Suppressor macrophage treated with lipopolysaccharide for 1 hour (primary cell): Measurements from ENCODE around the gene BFSP1.

ENCODE experiments used
- DNase-seq, 3 donors: peaks; one replicate each; pipeline ENCODE4 v3.0.0-alpha.2; 2020 to 2022

The BFSP1 gene

GRCh38 chr20:17495826-17496225 lies 35.4 kb downstream of the BFSP1 start:
- no peak for DNase-seq

DNA sequence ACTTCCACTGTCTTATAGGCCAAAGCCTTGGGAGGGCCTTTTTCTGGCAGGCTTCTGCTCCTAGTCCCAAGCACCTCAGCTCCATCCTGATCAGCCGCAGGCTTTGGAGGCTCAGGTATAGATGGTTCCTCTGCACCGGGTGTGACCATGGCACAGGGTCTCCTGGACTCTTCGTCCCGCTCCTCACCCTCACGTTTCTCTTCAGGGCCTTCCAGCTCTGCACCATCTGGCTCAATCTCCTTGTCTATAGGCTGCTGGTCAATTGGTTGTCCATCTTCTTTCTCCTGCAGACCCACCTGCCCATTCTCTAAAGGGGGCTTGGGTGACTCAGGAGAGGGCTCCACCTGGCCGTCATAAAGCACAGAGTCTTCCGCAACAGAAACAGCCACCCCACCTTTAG lies 37.0 kb downstream of the BFSP1 start:
- DNase-seq = no peak

GRCh38 chr20:17493173-17493572 lies 38.0 kb downstream of the BFSP1 start:
- DNase-seq = no peak

GRCh38 chr20:17491488-17491887 lies 39.7 kb downstream of the BFSP1 start:
- DNase-seq = no peak

DNA sequence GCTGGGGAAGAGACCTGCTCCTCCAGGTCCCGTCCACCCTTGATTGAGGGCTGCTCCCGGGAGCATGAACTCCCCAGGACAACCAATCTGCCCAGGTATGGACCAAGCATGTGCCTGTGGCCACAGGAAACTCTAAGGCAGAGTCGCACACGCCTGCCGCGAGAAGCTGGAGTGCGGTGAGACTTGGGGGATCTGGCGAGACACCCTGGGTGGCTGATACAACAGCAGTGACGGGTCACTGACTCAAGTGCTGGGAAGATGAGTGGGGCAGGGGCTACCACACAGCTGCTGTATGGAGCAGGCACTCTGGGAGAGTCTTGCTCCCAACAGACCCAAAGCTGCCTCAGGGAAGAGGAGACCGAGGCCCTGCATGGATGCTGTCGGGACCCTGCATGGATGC lies 40.1 kb downstream of the BFSP1 start:
- no peak for DNase-seq

DNA sequence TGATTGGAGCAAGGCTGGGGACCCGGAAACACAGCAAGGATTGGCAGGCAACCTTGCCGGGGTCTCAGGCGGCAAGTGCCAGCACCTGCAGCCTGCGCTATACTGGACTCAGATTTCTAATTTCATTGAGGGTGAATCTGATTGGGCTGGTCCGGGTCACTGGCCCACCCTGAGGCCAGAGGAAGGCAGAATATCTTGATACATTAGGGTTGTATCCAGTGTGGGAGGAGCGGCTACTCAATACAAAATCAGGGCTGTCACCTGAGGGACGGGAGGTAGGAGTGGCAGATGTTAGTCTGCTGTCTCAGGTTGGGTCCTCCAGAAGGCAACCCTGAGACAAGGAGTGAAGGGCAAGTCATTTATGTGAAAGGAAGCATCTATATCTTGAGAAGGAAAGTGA lies 40.7 kb downstream of the BFSP1 start:
- DNase-seq = no peak

GRCh38 chr20:17488916-17489600 lies 42.1 kb downstream of the BFSP1 start:
- no peak for DNase-seq

- no peak for DNase-seq
Measured at GRCh38 chr20:17485017-17485416, 46.2 kb downstream of the BFSP1 start.

GRCh38 chr20:17482536-17482935 lies 48.6 kb downstream of the BFSP1 start:
- no peak for DNase-seq

GRCh38 chr20:17481661-17482060 lies 49.5 kb downstream of the BFSP1 start:
- DNase-seq = no peak

GRCh38 chr20:17480696-17481095 lies 50.5 kb downstream of the BFSP1 start:
- no peak for DNase-seq

GRCh38 chr20:17479063-17479657 lies 52.0 kb downstream of the BFSP1 start:
- no peak for DNase-seq

DNA sequence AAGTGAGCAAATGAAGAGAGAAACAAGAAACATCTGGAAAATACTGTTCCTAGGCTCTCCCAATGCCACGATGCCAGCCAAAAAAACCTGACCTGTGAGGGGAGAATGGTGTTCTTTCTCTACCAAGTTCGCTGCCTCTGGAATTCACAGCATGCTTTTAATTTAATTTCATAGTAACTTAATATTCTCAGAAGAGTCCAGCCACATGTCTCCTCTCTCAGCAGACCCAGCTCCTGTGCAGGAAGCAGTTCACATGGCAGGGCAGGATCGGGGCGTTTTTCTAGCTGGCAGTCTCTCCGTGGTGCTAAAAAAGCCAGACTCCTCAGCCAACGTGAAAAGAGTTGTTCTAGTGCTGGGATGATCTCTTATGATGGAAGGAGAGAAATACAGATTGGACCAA lies 57.5 kb downstream of the BFSP1 start:
- no peak for DNase-seq

DNA sequence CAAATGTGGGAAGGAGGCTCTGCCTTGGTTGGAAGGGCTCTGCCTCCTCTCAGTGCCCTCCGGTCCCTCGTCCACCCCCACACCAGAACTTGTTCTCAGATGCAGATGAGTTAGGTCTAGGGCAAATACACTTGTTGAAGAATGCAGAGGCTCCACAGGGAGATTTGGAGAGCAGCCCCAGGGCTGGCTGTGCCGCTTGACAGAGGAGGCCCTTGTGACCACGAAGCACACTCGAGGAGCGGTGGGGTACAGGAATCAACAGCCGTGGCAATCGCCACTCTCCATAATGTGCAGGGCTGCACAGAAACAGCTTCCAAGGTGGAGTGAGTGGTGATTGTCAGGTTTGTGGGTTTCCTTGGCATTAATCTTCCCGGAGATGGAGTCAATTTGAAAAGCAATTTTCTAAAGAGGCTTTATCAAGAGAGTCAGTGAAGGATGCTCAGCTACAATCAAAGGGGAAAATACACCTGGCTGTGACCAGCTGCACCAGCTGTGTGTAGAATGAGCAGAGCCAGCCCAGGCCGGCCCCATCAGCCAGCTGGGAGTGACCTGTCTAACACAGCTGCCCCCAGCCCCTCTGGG lies 59.5 kb downstream of the BFSP1 start:
- no peak for DNase-seq

DNA sequence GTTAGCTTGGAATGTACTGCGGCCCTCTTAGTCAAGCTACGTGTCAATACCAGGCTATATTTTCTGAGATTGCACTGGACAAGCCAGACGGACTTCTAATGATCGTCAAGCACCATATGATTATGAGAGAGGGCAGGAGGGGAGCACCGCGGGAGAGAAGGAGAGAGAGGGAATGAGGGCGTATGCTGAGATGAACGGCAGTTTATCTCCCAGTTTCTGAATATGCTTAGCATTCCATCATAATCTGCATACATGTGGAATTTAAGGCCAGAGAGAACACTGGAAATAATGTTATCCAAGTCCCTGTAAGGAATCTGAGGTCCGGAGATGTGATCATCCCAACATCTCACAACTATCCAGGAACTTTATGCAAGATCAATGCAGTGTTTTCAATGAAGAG lies 60.2 kb downstream of the BFSP1 start:
- no peak for DNase-seq

DNA sequence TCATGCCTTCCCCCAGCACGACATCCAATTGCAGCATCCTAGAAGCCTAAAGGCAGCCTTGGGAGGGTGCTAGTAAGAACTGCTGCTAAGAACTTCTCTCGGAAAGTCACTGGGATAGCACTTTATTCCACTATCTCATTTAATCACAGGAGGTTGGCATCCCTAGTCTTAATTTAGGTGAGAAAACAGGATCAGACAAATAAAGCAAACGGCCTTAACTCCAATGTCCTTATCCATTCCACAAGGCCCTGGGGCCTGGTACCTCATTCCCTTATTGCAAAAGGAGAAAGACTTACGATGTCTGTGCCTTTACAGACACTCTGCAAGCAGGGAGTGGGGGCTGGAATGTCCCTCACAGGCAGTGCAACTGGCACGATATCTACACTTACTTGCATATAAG lies 60.7 kb downstream of the BFSP1 start:
- DNase-seq = no peak

- DNase-seq = no peak
Measured at GRCh38 chr20:17469246-17470030, 61.7 kb downstream of the BFSP1 start.

DNA sequence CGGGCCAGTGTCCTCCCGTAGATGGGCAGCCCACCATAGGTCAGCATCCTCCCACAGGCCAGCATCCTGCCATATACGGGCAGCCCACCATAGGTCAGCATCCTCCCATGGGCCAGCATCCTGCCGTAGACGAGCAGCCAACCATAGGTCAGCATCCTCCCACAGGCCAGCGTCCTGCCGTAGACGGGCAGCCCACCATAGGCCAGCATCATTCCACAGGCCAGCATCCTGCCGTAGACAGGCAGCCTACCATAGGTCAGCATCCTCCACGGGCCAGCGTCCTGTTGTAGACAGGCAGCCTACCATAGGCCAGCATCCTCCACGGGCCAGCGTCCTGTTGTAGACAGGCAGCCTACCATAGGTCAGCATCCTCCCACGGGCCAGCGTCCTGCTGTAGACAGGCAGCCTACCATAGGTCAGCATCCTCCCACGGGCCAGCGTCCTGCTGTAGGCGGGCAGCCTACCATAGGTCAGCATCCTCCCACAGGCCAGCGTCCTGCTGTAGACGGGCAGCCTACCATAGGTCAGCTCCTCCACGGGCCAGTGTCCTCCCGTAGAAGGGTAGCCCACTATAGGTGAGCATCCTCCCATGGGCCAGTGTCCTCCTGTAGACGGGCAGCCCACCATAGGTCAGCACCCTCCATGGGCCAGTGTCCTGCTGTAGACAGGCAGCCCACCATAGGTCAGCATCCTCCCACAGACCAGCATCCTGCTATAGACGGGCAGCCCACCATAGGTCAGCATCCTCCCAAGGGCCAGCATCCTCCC lies 62.9 kb downstream of the BFSP1 start:
- DNase-seq = no peak

GRCh38 chr20:17467120-17467655 lies 64.0 kb downstream of the BFSP1 start:
- no peak for DNase-seq

DNA sequence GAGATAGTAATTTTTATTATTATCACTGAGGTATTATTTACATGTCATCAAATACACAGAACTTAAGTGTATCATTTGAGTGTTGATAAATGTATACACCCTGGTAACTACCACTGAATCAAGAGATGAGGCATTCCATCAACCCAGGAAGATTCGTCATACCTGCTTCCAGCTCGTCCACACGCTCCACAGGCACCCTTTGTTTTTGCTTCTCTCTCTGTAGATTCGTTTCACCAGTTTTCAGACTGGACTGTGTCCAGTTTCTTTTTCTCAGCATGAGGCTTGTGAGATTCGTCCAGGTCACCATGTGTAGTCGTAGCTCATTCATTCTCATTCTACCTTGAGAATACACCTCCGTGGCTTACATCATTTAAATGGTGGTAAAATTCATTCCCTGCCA lies 64.5 kb downstream of the BFSP1 start:
- DNase-seq = no peak

DNA sequence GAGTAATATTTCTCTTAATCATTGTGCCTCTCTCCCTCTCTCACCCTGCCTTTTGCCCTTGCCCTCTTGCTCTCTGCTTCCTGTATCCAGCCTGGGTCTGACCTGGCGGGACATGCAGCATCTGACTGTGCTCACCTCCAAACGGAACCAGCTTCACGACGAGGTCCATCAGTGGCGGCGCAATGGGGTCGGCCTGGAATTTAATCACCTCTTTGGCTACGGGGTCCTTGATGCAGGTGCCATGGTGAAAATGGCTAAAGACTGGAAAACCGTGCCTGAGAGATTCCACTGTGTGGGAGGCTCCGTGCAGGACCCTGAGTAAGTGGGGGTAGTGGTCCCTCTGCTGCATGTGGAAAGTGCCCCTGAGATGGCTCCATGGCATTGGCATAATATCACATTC lies 65.9 kb downstream of the BFSP1 start:
- no peak for DNase-seq

DNA sequence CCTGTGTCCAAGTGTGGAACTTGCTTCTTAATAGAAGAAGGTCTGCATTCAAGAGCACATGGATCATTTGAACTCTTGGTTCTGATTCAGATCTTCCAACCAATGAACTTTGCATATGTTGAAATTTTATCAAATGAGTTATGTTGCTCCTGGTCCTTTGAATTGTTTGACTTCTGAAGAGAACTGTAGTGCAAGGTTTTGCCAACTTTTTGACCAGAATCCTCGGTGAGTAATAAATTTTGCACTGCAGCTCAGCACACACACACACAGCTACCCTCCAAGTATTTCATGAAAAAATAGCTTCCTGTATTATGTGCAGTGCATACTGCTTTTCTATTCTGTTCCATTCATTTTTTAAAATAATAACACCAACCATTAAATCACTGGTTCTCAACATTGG lies 67.5 kb downstream of the BFSP1 start:
- no peak for DNase-seq

DNA sequence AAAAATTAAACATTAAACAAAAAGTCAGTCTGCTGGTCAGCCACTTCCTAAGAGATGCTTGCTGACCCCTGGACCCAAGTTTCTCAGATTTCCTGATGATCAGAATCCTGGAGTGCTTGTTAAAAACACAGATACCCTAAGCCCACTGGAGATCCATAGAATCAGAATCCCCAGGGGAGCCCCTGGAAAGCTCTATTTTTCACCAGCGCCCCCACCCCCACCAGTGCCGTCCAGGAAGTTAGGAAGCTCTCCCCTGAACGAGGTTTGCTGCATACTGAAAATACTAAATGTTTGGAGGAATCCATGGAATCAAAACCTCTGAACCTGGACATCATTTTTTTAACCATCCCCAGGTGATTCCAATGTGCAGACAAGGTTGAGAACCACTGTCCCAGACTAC lies 69.2 kb downstream of the BFSP1 start:
- no peak for DNase-seq
